Peyer's patch (tissue), 4 donors: Measurements from ENCODE around the gene BGN.

Source experiments
- POLR2A ChIP-seq, 2 donors: fragments of 450-650 bp; IDR thresholded peaks; one replicate each; pipeline ENCODE4 v1.5.1; 2017; ENCODE audit warnings: antibody characterized with exemption in 2 of 2, mild to moderate bottlenecking in 2 of 2, moderate library complexity in 2 of 2
- TF ChIP-seq, protein P1 (sequence below), 6 experiments: fragments of 450-650 bp in 4 of 6; fragments of 200-600 bp in 2 of 6; sonication (generic) in 1 of 6; IDR thresholded peaks; one replicate each; pipeline ENCODE4 v1.5.1; 2017 to 2019; ENCODE audit warnings: antibody characterized with exemption in 6 of 6, mild to moderate bottlenecking in 3 of 6, moderate library complexity in 1 of 6

DNA sequence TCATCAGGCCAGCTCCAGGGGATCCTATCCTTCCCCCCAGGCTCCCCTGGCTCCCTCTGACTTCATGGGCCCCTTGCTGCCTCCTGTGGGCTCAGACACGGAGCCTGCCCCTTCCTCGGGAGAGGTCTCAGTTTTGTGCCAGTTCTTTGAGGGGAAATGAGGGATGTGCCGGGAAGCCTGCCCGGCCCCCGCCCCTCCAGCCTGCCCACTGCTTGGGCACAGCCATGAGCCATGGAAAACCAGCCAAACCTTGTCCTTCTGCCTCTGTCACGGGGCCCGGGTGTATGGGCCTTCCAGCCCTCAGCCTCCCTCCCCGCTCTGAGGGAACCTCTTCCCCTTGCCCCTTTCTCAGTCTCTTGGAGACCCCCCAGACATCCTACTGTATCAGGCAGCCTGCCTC is 6.8 kb downstream of the BGN start:
- TF ChIP-seq, protein P1, sequence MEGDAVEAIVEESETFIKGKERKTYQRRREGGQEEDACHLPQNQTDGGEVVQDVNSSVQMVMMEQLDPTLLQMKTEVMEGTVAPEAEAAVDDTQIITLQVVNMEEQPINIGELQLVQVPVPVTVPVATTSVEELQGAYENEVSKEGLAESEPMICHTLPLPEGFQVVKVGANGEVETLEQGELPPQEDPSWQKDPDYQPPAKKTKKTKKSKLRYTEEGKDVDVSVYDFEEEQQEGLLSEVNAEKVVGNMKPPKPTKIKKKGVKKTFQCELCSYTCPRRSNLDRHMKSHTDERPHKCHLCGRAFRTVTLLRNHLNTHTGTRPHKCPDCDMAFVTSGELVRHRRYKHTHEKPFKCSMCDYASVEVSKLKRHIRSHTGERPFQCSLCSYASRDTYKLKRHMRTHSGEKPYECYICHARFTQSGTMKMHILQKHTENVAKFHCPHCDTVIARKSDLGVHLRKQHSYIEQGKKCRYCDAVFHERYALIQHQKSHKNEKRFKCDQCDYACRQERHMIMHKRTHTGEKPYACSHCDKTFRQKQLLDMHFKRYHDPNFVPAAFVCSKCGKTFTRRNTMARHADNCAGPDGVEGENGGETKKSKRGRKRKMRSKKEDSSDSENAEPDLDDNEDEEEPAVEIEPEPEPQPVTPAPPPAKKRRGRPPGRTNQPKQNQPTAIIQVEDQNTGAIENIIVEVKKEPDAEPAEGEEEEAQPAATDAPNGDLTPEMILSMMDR (IDR thresholded peaks at IDR 0.05): no peak
- no peak for TF ChIP-seq POLR2A (IDR thresholded peaks at IDR 0.05)
